ENCODE data around the gene GPR157.

GPR157 gene

DNA sequence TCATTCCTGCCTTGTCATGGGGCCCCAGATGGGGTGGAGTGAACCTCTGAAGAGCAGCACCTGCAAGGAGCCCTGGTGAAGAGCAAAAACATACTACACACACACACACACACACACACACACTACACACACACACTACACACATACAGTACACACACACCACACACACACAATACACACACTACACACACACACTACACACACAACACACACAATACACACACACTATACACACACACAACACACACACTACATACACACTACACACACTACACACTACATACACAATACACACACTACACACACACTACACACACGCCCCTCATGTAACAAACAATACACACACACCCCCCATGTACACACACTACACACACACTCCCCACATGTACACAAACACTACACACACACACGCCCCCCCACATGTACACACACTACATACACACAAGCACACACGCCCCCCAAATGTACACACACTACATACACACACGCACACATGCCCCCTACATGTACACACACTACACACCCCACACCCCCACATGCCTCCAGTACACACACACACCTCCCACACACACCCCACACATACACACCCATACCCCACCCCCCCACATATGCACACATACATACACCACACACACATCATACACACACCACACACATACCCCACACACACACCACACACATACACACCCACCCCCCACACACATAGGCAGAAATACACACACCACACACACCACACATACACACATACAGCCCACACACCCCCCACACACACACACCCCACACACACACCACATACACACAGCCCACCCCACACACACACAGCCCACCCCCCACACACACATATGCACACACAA lies 68.8 kb downstream of the GPR157 start:
- peaks cover 12 to 15% of the 10 kb centered on the region in 2 experiments for H3K4me1 ChIP-seq (ENCODE audit: control insufficient read depth in 1 of 2, insufficient read depth in 1 of 2, low read depth in 1 of 2, low read length in 1 of 2)
- no peaks in the 10 kb centered on the region for H3K9me3 ChIP-seq
- TF ChIP-seq, protein P1, sequence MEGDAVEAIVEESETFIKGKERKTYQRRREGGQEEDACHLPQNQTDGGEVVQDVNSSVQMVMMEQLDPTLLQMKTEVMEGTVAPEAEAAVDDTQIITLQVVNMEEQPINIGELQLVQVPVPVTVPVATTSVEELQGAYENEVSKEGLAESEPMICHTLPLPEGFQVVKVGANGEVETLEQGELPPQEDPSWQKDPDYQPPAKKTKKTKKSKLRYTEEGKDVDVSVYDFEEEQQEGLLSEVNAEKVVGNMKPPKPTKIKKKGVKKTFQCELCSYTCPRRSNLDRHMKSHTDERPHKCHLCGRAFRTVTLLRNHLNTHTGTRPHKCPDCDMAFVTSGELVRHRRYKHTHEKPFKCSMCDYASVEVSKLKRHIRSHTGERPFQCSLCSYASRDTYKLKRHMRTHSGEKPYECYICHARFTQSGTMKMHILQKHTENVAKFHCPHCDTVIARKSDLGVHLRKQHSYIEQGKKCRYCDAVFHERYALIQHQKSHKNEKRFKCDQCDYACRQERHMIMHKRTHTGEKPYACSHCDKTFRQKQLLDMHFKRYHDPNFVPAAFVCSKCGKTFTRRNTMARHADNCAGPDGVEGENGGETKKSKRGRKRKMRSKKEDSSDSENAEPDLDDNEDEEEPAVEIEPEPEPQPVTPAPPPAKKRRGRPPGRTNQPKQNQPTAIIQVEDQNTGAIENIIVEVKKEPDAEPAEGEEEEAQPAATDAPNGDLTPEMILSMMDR (IDR thresholded peaks at IDR 0.05) = no peak
- H3K4me3 ChIP-seq (ENCODE audit: low read depth in 1 of 2, low read length in 1 of 2) = no peak overlapping the region
- H3K27ac ChIP-seq = no peak overlapping the region
- H3K36me3 ChIP-seq = peaks cover 27% of the 10 kb centered on the region
- H3K27me3 ChIP-seq = no peaks in the 10 kb centered on the region

DNA sequence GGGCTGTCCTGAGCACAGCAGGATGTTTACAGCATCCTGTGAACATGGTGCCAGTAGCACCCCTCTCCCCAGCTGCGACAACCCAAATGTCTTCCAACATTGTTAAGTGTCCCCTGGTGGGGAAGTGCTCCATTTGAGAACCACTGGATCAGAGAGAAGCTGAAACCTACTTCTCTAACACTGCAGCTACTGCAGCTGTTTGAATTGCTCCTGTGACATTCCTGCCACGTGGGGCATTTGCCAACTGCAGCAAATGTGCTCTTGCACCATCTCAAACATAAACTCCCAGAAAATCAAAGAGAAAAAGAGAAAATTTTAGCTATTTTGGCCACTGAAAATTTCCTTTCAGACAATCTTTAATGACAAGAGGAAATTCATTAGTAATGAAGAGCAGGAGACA lies 70.4 kb downstream of the GPR157 start:
- Histone ChIP-seq H3K9me3 (no peaks in the 10 kb centered on the region), H3K36me3 (peaks cover 32% of the 10 kb centered on the region), H3K4me1 (ENCODE audit: control insufficient read depth in 1 of 2, insufficient read depth in 1 of 2, low read depth in 1 of 2, low read length in 1 of 2) (peaks cover 0 to 5% of the 10 kb centered on the region in 2 experiments), H3K27ac (peak overlapping the region; percentile 38), H3K27me3 (no peaks in the 10 kb centered on the region), H3K4me3 (ENCODE audit: low read depth in 1 of 2, low read length in 1 of 2) (no peak overlapping the region)
- TF ChIP-seq, protein P1 (IDR thresholded peaks at IDR 0.05) = no peak

DNA sequence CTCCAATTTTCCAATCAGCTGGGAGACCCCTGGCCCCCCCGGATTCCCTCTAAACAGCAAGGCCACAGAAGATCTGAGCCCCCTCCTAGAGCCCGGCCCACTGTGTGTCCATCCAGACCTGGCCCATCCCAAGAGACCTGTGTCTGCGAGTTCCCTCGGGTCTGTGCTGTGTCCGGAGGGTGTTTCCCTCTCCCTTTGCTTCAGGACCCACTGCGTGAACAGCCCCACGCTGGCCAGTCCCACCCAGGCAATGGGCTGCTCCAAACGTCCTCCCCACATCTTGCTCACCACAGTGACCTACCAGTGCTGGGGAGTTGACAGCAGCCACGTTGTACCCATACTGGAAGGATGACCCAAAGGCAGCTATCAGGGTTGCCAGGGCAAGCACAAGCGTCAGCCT lies 71.1 kb downstream of the GPR157 start:
- TF ChIP-seq, protein P1 (IDR thresholded peaks at IDR 0.05) = no peak

DNA sequence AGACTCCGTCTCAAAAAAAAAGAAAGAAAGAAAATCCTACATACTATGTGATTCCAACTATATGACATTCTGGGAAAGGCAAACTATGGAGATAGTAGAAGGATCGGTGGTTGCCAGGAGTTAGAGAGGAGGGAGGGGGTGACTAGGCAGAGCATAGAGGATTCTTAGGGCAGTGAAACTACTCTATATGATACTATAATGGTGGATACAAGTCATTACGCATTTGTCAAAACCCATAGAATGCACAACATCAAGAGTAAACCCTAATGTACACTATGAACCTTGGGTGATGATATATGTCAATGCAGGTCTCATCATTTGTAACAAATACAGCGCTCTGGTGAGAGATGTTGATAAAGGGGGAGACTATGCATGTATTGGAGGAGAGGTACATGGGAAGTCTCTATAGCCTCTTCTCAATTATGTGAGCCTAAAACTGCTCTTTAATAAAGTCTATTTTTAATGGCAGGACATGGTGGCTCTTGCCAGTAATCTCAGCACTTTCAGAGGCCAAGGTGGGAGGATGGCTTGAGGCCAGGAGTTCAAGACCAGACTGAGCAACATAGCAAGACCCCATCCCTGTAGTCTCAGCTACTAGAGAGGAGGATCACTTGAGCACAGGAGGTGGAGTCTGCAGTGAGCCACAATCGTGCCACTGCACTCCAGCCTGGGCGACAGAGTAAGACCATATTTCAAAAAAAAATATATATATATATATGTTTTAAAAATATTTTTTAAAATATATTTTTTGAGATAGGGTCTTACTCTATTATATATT lies 76.4 kb downstream of the GPR157 start:
- H3K9me3 ChIP-seq = no peaks in the 10 kb centered on the region
- H3K4me1 ChIP-seq (ENCODE audit: control insufficient read depth in 1 of 2, insufficient read depth in 1 of 2, low read depth in 1 of 2, low read length in 1 of 2) = peaks cover 0 to 9% of the 10 kb centered on the region in 2 experiments
- TF ChIP-seq, protein P1 (IDR thresholded peaks at IDR 0.05) = no peak
- peak overlapping the region; percentile 23 for H3K27ac ChIP-seq
- H3K4me3 ChIP-seq (ENCODE audit: low read depth in 1 of 2, low read length in 1 of 2) = no peak overlapping the region
- peaks cover 40% of the 10 kb centered on the region for H3K36me3 ChIP-seq
- H3K27me3 ChIP-seq = no peaks in the 10 kb centered on the region

More for the DNA sequence above, 71.1 kb downstream of the GPR157 start:
- H3K27ac ChIP-seq = no peak overlapping the region
- peaks cover 0 to 5% of the 10 kb centered on the region in 2 experiments for H3K4me1 ChIP-seq (ENCODE audit: control insufficient read depth in 1 of 2, insufficient read depth in 1 of 2, low read depth in 1 of 2, low read length in 1 of 2)
- H3K4me3 ChIP-seq (ENCODE audit: low read depth in 1 of 2, low read length in 1 of 2) = no peak overlapping the region
- no peaks in the 10 kb centered on the region for H3K27me3 ChIP-seq
- peaks cover 32% of the 10 kb centered on the region for H3K36me3 ChIP-seq
- H3K9me3 ChIP-seq = no peaks in the 10 kb centered on the region

DNA sequence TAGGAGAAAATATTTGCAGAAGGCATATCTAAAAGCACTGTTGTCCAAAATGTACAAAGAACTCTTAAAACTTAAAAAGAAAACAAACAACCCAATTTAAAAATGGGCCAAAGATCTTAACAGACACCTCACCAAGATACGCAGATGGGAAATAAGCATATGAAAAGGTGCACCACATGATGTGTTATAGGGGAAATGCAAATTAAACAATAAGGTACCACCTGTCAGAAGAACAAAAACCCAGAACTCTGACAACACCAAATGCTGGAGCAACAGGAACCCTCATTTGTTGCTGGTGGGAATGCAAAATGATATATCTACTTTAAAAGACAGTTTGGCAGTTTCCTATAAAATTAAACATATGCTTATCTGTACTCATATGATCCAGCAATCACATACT lies 77.5 kb downstream of the GPR157 start:
- H3K4me1 ChIP-seq (ENCODE audit: control insufficient read depth in 1 of 2, insufficient read depth in 1 of 2, low read depth in 1 of 2, low read length in 1 of 2) = peaks cover 0 to 9% of the 10 kb centered on the region in 2 experiments

More for the DNA sequence above, 77.5 kb downstream of the GPR157 start:
- no peak overlapping the region for H3K4me3 ChIP-seq (ENCODE audit: low read depth in 1 of 2, low read length in 1 of 2)
- peaks cover 41% of the 10 kb centered on the region for H3K36me3 ChIP-seq
- H3K27ac ChIP-seq = peak overlapping the region; percentile 17
- TF ChIP-seq, protein P1 (IDR thresholded peaks at IDR 0.05) = no peak
- H3K9me3 ChIP-seq = no peaks in the 10 kb centered on the region
- H3K27me3 ChIP-seq = no peaks in the 10 kb centered on the region
